Measurements from ENCODE around the gene NCEH1.
"Not testable (repeated sequence)": the region's sequence is repeated elsewhere in the genome, so short reads cannot be mapped to it uniquely, and the experiment has no call there.

The NCEH1 gene

DNA sequence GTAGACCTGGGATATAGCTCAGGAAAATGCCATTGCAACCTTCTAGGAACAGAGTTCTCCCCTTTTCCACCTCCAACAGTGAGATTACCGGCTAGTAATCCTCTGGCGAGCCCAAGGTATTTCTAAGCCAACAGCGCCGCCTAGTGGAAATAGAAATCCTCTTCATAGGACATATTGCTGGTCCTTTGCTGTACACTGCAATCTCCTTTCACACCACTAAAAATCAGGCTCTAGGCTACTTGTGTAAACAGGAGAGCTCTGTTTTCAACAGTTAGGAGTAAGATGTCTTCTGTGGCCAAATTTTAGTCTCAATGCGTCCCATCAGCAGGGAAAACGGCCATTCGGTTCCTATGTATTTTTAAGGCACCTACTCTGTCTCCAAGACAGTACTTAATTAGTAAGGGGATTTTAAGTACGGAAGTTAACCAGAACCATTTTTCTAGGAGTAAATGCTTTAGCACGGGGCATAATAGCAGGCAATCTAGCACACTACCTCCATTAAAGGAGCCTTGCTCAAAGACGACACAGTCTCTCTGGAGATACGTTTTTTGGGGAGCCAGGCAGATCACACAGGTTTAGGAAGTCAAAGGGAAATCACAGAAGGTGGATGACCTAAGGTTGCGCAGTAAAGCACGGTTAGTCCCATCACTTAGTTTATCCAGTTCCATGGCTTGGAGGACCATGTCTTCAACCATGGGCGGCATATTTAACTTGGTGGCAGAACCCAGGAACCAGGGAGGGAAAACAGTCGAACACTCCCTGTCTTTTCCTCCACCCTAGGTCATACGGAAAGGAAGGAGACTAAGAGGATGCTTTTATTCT lies 43.8 kb downstream of the NCEH1 start:
- peaks cover 10% of the 10 kb centered on the region for H3K4me1 ChIP-seq (ENCODE audit: control insufficient read depth, low read length)
- no peaks in the 10 kb centered on the region for H3K36me3 ChIP-seq (ENCODE audit: control insufficient read depth, low read length)
- H3K4me2 ChIP-seq (ENCODE audit: low read length): no peak overlapping the region
- no peak overlapping the region for H3K4me3 ChIP-seq (ENCODE audit: low read length)
- no peaks in the 10 kb centered on the region for H3K9me2 ChIP-seq (replicated peaks; ENCODE audit: control insufficient read depth, low read length)
- H4K20me1 ChIP-seq (ENCODE audit: control insufficient read depth, insufficient read depth, low read depth, low read length): no peaks in the 10 kb centered on the region
- no peaks in the 10 kb centered on the region for H3K9me3 ChIP-seq (ENCODE audit: control insufficient read depth, insufficient read depth, low read length)
- no peaks in the 10 kb centered on the region for H3F3A ChIP-seq (ENCODE audit: control insufficient read depth, insufficient read depth)
- H3K27me3 ChIP-seq (ENCODE audit: control insufficient read depth, low read length): no peaks in the 10 kb centered on the region
- no peaks in the 10 kb centered on the region for H3K79me2 ChIP-seq (ENCODE audit: control insufficient read depth, low read length)
- TF ChIP-seq EZH2phosphoT487 (IDR thresholded peaks at IDR 0.05; ENCODE audit: borderline replicate concordance, low read length): no peak
- TF ChIP-seq, protein P1, sequence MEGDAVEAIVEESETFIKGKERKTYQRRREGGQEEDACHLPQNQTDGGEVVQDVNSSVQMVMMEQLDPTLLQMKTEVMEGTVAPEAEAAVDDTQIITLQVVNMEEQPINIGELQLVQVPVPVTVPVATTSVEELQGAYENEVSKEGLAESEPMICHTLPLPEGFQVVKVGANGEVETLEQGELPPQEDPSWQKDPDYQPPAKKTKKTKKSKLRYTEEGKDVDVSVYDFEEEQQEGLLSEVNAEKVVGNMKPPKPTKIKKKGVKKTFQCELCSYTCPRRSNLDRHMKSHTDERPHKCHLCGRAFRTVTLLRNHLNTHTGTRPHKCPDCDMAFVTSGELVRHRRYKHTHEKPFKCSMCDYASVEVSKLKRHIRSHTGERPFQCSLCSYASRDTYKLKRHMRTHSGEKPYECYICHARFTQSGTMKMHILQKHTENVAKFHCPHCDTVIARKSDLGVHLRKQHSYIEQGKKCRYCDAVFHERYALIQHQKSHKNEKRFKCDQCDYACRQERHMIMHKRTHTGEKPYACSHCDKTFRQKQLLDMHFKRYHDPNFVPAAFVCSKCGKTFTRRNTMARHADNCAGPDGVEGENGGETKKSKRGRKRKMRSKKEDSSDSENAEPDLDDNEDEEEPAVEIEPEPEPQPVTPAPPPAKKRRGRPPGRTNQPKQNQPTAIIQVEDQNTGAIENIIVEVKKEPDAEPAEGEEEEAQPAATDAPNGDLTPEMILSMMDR (IDR thresholded peaks at IDR 0.05; ENCODE audit: low read depth, low read length, poor library complexity, severe bottlenecking): peak; percentile 77
- no peak overlapping the region for H3K27ac ChIP-seq (ENCODE audit: low read depth, low read length)

DNA sequence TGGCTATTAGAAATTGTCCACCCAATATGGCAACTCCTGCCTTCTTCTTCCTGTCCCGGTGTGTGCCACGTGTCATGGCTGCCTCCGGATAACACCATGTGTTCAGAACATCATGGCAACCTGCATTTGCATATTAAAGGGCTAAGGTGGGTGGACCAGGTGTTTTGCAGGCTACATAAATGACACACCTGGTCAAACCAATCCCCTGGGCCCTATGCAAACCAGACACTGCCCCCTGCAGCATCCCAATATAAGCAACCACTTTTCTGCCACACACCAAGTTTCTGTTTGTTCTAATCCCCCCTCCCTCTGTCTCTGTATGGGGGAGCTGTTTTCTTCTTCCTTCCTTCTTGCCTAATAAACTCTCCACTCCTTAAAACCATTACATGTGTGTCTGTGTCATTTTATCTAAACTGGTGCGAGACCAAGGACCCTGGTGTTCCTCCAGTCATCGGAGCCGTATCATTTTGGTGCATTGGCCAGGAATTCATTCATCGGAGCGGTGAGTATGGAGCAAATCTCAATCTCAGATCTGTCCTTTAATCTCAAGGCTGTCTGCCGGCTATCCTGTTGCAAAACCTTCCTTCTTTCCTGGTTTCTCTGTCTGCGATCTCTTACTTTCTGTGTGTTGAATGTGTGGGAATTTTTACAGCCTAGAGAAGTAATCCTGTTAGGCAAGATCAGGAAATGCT lies 44.5 kb downstream of the NCEH1 start:
- no peaks in the 10 kb centered on the region for H3K9me3 ChIP-seq (ENCODE audit: control insufficient read depth, insufficient read depth, low read length)
- no peak for TF ChIP-seq EZH2phosphoT487 (IDR thresholded peaks at IDR 0.05; ENCODE audit: borderline replicate concordance, low read length)
- TF ChIP-seq, protein P1 (IDR thresholded peaks at IDR 0.05; ENCODE audit: low read depth, low read length, poor library complexity, severe bottlenecking): no peak
- no peaks in the 10 kb centered on the region for H3K27me3 ChIP-seq (ENCODE audit: control insufficient read depth, low read length)
- H3K4me2 ChIP-seq (ENCODE audit: low read length): no peak overlapping the region
- no peaks in the 10 kb centered on the region for H4K20me1 ChIP-seq (ENCODE audit: control insufficient read depth, insufficient read depth, low read depth, low read length)
- H3F3A ChIP-seq (ENCODE audit: control insufficient read depth, insufficient read depth): no peaks in the 10 kb centered on the region
- no peaks in the 10 kb centered on the region for H3K36me3 ChIP-seq (ENCODE audit: control insufficient read depth, low read length)
- no peaks in the 10 kb centered on the region for H3K9me2 ChIP-seq (replicated peaks; ENCODE audit: control insufficient read depth, low read length)
- H3K4me1 ChIP-seq (ENCODE audit: control insufficient read depth, low read length): peaks cover 10% of the 10 kb centered on the region
- no peak overlapping the region for H3K4me3 ChIP-seq (ENCODE audit: low read length)
- H3K79me2 ChIP-seq (ENCODE audit: control insufficient read depth, low read length): no peaks in the 10 kb centered on the region
- no peak overlapping the region for H3K27ac ChIP-seq (ENCODE audit: low read depth, low read length)

DNA sequence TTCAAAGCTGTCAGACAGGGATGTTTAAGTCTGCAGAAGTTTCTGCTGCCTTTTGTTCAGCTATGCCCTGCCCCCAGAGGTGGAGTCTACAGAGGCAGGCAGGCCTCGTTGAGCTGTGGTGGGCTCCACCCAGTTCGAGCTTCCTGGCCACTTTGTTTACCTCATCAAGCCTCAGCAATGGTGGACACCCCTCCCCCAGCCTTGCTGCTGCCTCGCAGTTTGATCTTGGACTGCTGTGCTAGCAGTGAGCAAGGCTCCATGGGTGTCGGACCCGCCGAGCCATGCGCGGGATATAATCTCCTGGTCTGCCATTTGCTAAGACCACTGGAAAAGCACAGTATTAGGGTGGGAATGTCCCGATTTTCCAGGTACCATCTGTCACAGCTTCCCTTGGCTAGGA lies 45.4 kb downstream of the NCEH1 start:
- not testable (repeated sequence) for H4K20me1 ChIP-seq (ENCODE audit: control insufficient read depth, insufficient read depth, low read depth, low read length); H3K27ac ChIP-seq (ENCODE audit: low read depth, low read length); H3K4me3 ChIP-seq (ENCODE audit: low read length); H3K9me3 ChIP-seq (ENCODE audit: control insufficient read depth, insufficient read depth, low read length); H3K27me3 ChIP-seq (ENCODE audit: control insufficient read depth, low read length); H3K36me3 ChIP-seq (ENCODE audit: control insufficient read depth, low read length); H3K4me2 ChIP-seq (ENCODE audit: low read length); H3K79me2 ChIP-seq (ENCODE audit: control insufficient read depth, low read length); H3K4me1 ChIP-seq (ENCODE audit: control insufficient read depth, low read length); H3F3A ChIP-seq (ENCODE audit: control insufficient read depth, insufficient read depth); H3K9me2 ChIP-seq (replicated peaks; ENCODE audit: control insufficient read depth, low read length)

DNA sequence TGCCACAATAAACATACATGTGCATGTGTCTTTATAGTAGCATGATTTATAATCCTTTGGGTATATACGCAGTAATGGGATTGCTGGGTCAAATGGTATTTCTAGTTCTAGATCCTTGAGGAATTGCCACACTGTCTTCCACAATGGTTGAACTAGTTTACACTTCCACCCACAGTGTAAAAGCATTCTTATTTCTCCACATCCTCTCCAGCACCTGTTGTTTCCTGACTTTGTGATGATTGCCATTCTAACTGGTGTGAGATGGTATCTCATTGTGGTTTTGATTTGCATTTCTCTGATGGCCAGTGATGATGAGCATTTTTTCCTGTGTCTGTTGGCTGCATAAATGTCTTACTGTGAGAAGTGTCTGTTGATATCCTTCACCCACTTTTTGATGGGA lies 50.4 kb downstream of the NCEH1 start:
- H3K4me2 ChIP-seq (ENCODE audit: low read length); H4K20me1 ChIP-seq (ENCODE audit: control insufficient read depth, insufficient read depth, low read depth, low read length); H3K4me3 ChIP-seq (ENCODE audit: low read length); H3K4me1 ChIP-seq (ENCODE audit: control insufficient read depth, low read length); H3K36me3 ChIP-seq (ENCODE audit: control insufficient read depth, low read length); H3F3A ChIP-seq (ENCODE audit: control insufficient read depth, insufficient read depth); H3K27me3 ChIP-seq (ENCODE audit: control insufficient read depth, low read length); H3K9me2 ChIP-seq (replicated peaks; ENCODE audit: control insufficient read depth, low read length); H3K9me3 ChIP-seq (ENCODE audit: control insufficient read depth, insufficient read depth, low read length); H3K27ac ChIP-seq (ENCODE audit: low read depth, low read length); H3K79me2 ChIP-seq (ENCODE audit: control insufficient read depth, low read length): not testable (repeated sequence)

Data from DOHH2 (cell line).